Astrocyte of the spinal cord (primary cell): ENCODE measurements around the gene PSD2.

Experiments
- DNase-seq: peaks from one replicate; pipeline ENCODE4 v3.0.0; 2011; ENCODE audit warnings: low read depth, low spot score
- H3K4me3 ChIP-seq: 2 replicates; pipeline ENCODE4 v1.5.1; 2011; ENCODE audit warnings: low read depth, mild to moderate bottlenecking, low read length, moderate library complexity
- in situ Hi-C: cut with HindIII; loops from 2 replicates; pipeline ENCODE4 v1.10.0; 2017; ENCODE audit warnings: low sequenced_read_pairs
- TF ChIP-seq, protein P1 (sequence below): IDR thresholded peaks from 2 replicates; pipeline ENCODE4 v1.5.1; 2012; ENCODE audit warnings: low read depth, mild to moderate bottlenecking, low read length, inconsistent platforms

Gene PSD2

DNA sequence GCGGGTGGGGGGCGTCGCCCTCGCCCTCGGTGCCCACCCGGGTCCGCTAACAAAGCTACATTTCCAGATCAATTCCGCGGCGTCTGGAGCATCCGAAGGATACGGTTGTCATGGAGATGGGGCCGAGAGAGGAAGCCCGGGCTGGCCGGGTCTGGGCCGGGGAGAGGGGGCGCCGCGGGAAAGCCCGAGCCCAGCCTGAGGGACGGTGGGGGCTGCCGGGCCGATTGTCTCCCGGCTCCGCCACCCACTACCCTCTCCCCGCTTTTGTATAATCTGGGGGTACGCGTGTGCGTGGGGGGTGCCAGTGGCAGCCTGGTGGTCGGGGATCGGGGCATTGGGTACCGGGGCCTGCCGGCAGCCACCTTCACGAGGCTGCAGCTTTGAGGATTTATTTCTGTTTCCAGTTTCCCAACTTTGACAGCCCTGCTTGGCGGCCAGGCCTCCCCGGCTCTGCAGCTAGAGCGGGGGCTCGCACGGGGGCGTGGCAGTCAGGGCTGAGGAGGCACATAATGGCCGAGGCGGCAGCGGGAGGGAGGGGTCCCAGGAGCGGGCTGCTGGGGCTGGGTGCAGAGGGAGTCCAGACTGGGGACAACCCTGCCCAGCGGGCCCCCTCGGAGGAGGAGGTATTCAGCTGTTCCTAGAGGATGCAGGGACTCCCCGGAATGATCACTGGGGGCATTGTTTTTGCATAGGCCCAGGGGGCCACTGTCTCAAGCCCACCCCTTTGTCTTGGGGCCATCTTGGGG, 626 bp downstream of the PSD2 start:
- in situ Hi-C loops = no loop called here
- DNase-seq = no peak
- TF ChIP-seq, protein P1, sequence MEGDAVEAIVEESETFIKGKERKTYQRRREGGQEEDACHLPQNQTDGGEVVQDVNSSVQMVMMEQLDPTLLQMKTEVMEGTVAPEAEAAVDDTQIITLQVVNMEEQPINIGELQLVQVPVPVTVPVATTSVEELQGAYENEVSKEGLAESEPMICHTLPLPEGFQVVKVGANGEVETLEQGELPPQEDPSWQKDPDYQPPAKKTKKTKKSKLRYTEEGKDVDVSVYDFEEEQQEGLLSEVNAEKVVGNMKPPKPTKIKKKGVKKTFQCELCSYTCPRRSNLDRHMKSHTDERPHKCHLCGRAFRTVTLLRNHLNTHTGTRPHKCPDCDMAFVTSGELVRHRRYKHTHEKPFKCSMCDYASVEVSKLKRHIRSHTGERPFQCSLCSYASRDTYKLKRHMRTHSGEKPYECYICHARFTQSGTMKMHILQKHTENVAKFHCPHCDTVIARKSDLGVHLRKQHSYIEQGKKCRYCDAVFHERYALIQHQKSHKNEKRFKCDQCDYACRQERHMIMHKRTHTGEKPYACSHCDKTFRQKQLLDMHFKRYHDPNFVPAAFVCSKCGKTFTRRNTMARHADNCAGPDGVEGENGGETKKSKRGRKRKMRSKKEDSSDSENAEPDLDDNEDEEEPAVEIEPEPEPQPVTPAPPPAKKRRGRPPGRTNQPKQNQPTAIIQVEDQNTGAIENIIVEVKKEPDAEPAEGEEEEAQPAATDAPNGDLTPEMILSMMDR = no peak

DNA sequence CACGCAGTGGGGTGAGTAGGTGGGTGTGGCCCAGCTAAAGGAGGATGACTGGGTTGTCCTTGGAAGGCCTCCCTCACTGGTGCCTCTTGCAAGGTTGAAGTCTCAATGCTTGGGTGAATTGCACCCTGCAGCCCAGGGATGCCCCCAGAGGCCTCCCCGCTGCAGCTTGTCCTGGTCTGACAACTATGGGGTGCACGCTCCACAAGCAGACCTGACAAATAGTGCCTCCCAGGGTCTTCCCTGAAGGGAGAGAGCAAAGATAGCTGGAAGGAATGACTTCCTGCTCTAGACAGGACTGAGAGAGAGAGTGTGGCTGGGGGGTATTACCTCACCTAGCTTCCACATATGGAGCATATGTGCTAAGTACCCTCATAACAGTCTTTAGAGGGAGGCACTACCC, 1.7 kb downstream of the PSD2 start:
- in situ Hi-C loops = no loop called here
- no peak overlapping the region for H3K4me3 ChIP-seq
- DNase-seq = no peak
- TF ChIP-seq, protein P1 = no peak

More for the DNA sequence above, 626 bp downstream of the PSD2 start:
- no peak overlapping the region for H3K4me3 ChIP-seq

DNA sequence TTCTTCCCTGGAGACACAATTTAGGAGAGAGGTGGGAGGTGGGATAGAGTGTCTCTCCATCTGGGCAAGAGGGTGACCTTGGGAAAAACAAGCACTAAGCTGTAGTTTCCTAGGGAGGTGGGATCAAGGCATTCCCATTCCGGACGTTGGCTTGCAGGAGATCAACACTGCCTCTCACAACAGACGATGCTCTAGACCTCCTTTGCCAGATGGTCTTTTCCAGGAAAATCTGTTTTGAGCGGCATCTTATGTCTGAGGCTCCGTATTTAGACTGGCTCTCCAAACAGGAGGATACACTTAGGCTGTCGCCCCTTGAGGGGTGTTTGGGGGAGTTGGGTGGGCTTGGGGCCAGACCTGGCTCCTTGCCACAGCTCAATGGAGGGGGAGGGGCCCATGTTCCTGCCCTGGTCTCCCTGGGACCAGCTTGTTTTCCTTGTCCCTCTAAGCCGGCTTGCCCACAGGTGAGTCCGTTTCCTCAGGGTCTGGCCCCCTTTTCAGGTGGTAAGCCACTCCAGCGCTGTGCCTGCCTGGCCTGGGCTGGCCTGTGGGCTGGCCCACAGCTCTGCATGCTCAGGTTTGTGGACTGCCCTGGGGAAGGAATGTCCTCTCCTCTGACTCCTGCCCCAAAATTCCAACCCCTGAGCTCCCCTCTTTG, 2.4 kb downstream of the PSD2 start:
- H3K4me3 ChIP-seq = no peak overlapping the region
- no peak for DNase-seq
- TF ChIP-seq, protein P1 = no peak
- in situ Hi-C loops = no loop called here

DNA sequence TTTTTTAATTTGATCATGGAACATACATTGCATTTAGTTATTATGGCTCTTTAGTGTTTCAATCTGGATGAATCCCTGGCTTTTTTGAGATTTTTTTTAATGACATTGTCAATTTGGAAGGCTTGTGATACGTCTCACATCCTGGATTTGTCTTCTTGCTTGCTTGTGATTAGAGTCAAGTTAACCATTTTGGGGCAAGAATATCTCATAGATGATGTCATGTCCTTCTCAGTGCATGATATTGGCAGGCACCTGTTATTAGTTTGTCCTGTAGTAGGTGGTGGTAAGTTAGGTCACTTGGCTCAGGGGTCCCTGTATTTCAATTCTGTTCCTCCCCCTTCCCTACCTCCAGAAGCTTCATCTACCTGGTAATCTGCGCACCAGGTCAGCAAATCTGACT, 3.3 kb downstream of the PSD2 start:
- in situ Hi-C loops = no loop called here
- TF ChIP-seq, protein P1 = no peak
- no peak for DNase-seq
- no peak overlapping the region for H3K4me3 ChIP-seq

DNA sequence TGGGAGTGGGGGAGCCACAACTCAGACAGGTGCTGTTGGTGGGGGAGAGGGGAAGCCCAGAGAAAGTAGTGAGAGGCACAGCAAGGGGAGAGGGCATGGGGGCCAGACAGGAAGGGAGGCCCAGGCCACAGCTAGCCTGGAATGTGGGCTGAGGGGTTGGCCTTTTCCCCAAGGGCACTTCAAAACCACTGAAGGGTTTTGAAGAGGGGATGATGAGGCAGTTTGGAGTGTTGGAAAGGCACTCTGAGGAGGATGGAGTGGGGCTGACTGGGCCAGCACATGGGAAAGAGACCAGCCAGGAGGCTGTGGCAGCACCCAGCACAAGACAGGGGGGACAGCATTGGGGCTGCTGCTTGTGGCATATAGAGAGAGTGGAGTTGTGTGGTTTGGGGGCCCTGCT, 3.8 kb downstream of the PSD2 start:
- TF ChIP-seq, protein P1 = no peak
- no peak overlapping the region for H3K4me3 ChIP-seq
- in situ Hi-C loops = no loop called here
- no peak for DNase-seq

DNA sequence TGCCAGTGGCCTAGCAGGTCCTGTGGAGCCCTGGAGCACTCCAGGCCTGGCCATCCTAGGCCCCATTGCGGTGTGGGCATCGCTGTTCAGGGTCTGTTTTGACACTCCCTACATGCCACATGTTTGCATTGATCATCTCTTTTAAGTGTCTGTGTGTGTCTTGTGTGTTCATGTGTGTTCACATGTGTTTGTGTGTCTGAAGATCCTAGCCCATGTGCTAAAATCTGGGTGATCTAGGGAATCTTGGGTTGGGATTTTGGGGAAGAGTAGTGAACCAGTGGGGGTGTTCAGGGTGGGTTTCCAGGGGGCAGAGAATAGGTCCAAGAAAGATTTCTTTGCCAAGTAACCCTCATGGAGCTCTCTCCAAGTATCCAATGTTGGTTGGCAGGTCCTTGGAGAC, 8.4 kb downstream of the PSD2 start:
- in situ Hi-C loops = no loop called here
- TF ChIP-seq, protein P1 = no peak
- no peak overlapping the region for H3K4me3 ChIP-seq
- no peak for DNase-seq
